BJ (cell line): Measurements from ENCODE around the gene RFPL1. TPM values are rescaled to one million over a fixed set of nuclear protein-coding genes. Genes with fewer than 3 reads are reported as not detected.
"Not testable (repeated sequence)": the region's sequence is repeated elsewhere in the genome, so short reads cannot be mapped to it uniquely, and the experiment has no call there.

Source experiments
- CTCF ChIA-PET: fragments of 350-600 bp; formaldehyde crosslinking; extraction: SDS; loops from one replicate; lab custom pipeline; 2021; ENCODE audit warnings: antibody characterized with exemption, inconsistent platforms; lab: Yijun Ruan, JAX
- POLR2A ChIA-PET: fragments of 300-600 bp; sonication (Branson Sonifier 250); formaldehyde crosslinking; extraction: SDS; loops from one replicate; lab custom pipeline; 2021; ENCODE audit warnings: antibody characterized with exemption; lab: Charles Lee
- DNase-seq: peaks from one replicate; pipeline ENCODE4 v3.0.0-alpha.2; 2011; ENCODE audit warnings: low read depth
- H3K27me3 ChIP-seq: 2 replicates; pipeline ENCODE4 v1.6.0; 2011; ENCODE audit warnings: low read length; ENCODE audit not compliant: control insufficient read depth, insufficient read depth
- H3K36me3 ChIP-seq: 2 replicates; pipeline ENCODE4 v1.5.1; 2011; ENCODE audit warnings: low read length; ENCODE audit not compliant: control insufficient read depth, insufficient read depth
- H3K4me3 ChIP-seq: 2 replicates; pipeline ENCODE4 v1.5.1; 2011; ENCODE audit warnings: low read depth, mild to moderate bottlenecking, control low read depth, low read length
- CTCF ChIP-seq: IDR thresholded peaks from 2 replicates; pipeline ENCODE4 v1.5.1; 2011; ENCODE audit warnings: low read depth, mild to moderate bottlenecking, control low read depth, inconsistent platforms, low read length, moderate library complexity; ENCODE audit not compliant: insufficient read depth
- polyA plus RNA-seq: library from polyadenylated mRNA; depleted of rRNA; stranded (reverse); fragments of >200 nt; gene quantifications from 2 replicates; pipeline ENCODE4 v1.2.3, GENCODE V29; 2011; rRNA removed
- small RNA-seq: library from RNA; depleted of rRNA; stranded (forward); fragments of <200 nt; gene quantifications from one replicate; pipeline ENCODE3, GENCODE V24; 2012; ENCODE audit warnings: low replicate concordance, low read depth; ENCODE audit not compliant: insufficient read length

Gene RFPL1
- polyA plus RNA-seq, 1 experiment, result not detected

- no peaks in the 10 kb centered on the region for H3K36me3 ChIP-seq
- peaks cover 15% of the 10 kb centered on the region for H3K27me3 ChIP-seq
- H3K4me3 ChIP-seq, result no peak overlapping the region
- ChIA-PET CTCF (no interaction called here), POLR2A (no interaction called here)
- DNase-seq, result no peak
- no peak for TF ChIP-seq CTCF
Observed at GRCh38 chr22:29485448-29485847, 47.1 kb downstream of the RFPL1 start.

DNA sequence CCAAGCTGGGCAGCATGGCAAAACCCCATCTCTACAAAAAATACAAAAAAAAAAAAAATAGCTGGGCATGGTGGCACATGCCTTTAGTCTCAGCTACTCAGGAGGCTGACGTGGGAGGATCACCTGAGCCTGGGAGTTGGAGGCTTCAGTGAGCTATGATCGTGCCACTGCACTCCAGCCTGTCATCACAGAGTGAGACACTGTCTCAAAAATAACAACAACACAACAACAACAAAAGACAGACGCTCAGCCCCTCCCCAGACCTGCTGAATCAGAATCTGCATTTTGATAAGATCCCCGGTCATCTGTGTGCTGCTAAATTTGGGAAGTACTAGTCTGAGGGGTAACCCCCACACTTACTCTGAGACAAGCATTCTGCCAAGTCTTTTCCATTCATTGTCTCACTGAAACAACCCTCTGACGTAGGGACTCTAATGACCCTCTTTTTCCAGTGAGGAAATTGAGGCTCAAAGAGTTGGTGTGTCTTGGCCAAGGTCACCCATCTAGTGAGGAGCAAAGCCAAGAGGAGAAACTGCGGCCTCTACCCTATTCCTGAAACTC lies 49.1 kb downstream of the RFPL1 start:
- H3K4me3 ChIP-seq, result no peak overlapping the region
- ChIA-PET POLR2A (no interaction called here), CTCF (interaction anchor here (0.6 to 1.4 kb wide), 2 partner anchors 16 to 57 kb away, joined by 3 to 4 read pairs; no protein-coding TSS in a partner anchor)
- H3K27me3 ChIP-seq, result peaks cover 2% of the 10 kb centered on the region
- no peak for DNase-seq
- TF ChIP-seq CTCF, result no peak
- H3K36me3 ChIP-seq, result no peaks in the 10 kb centered on the region

DNA sequence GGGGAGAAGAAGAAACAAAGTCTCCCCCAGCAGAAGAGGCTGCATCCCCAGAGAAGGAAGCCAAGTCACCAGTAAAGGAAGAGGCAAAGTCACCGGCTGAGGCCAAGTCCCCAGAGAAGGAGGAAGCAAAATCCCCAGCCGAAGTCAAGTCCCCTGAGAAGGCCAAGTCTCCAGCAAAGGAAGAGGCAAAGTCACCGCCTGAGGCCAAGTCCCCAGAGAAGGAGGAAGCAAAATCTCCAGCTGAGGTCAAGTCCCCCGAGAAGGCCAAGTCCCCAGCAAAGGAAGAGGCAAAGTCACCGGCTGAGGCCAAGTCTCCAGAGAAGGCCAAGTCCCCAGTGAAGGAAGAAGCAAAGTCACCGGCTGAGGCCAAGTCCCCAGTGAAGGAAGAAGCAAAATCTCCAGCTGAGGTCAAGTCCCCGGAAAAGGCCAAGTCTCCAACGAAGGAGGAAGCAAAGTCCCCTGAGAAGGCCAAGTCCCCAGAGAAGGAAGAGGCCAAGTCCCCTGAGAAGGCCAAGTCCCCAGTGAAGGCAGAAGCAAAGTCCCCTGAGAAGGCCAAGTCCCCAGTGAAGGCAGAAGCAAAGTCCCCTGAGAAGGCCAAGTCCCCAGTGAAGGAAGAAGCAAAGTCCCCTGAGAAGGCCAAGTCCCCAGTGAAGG lies 50.9 kb downstream of the RFPL1 start:
- H3K27me3 ChIP-seq, H3K4me3 ChIP-seq, CTCF ChIA-PET, DNase-seq, H3K36me3 ChIP-seq, POLR2A ChIA-PET: not testable (repeated sequence)

- no peak for DNase-seq
- H3K27me3 ChIP-seq, result no peaks in the 10 kb centered on the region
- ChIA-PET CTCF (no interaction called here), POLR2A (no interaction called here)
- H3K4me3 ChIP-seq, result no peak overlapping the region
- TF ChIP-seq CTCF, result no peak
- no peaks in the 10 kb centered on the region; the same call in 1 of the 2 replicates for H3K36me3 ChIP-seq
Observed at GRCh38 chr22:29491012-29491411, 52.6 kb downstream of the RFPL1 start.

Small RNA genes lying within 50 kb of the gene (small RNA-seq; reads per million reads assigned to genes)
- not detected for gene AC000041.1

Other genes starting within 250 kb of the RFPL1 start
- 0.05 and 0.13 TPM in 2 replicates for gene EMID1, start 232.7 kb upstream of the RFPL1 start, polyA plus RNA-seq
- gene RHBDD3, start 170.6 kb upstream of the RFPL1 start, polyA plus RNA-seq, result 9.1 and 15.6 TPM in 2 replicates
- 134 and 206 TPM in 2 replicates for gene EWSR1, start 170.3 kb upstream of the RFPL1 start, polyA plus RNA-seq
- 12.4 and 17.0 TPM in 2 replicates for gene GAS2L1, start 131.9 kb upstream of the RFPL1 start, polyA plus RNA-seq
- 0.16 TPM in 1 of 2 replicates, not detected in the other for gene RASL10A, start 122.9 kb upstream of the RFPL1 start, polyA plus RNA-seq
- 40.1 and 75.0 TPM in 2 replicates for gene AP1B1, start 50.0 kb upstream of the RFPL1 start, polyA plus RNA-seq
- gene NEFH, start 41.6 kb downstream of the RFPL1 start, polyA plus RNA-seq, result 0.94 and 1.2 TPM in 2 replicates
- 89.1 and 119 TPM in 2 replicates for gene THOC5, start 115.2 kb downstream of the RFPL1 start, polyA plus RNA-seq
- gene NIPSNAP1, start 142.5 kb downstream of the RFPL1 start, polyA plus RNA-seq, result 48.4 and 68.4 TPM in 2 replicates
- 36.0 and 41.9 TPM in 2 replicates for gene NF2, start 165.1 kb downstream of the RFPL1 start, polyA plus RNA-seq